Fibroblast of lung (primary cell): ENCODE measurements around the gene PCSK2.

ENCODE experiments used
- EZH2 ChIP-seq: IDR thresholded peaks from 2 replicates; pipeline ENCODE4 v1.5.1; 2012; ENCODE audit warnings: low read length, control low read depth, mild to moderate bottlenecking; ENCODE audit errors: missing control alignments
- TF ChIP-seq, protein P1 (sequence below), 2 donors: IDR thresholded peaks in 1 of 2; conservative IDR thresholded peaks in 1 of 2; 1 replicate in 1 of 2; 2 replicates in 1 of 2; pipeline ENCODE4 v1.5.1; 2011 to 2012; ENCODE audit warnings: low read length in 2 of 2, control low read depth in 1 of 2, inconsistent platforms in 1 of 2, low read depth in 1 of 2, mild to moderate bottlenecking in 1 of 2

DNA sequence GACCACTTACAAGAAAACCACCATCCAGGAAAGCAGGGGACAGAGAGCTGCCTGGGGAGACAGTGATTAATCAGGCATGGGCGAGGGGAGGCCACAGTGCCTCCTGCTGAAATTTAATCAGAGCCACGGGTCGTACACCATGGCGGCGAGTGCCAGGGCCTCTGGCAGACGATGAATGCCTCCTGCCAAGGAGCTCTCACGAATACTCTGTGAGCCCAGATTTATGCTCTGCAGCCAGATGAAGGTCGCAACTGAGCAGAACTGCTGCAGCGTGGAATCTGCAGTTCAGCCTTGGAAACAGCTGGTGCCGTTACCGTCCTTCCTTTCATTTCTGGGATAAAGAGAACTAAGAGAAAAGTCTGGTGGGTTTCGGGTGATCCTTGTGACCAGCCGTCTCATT, 218.7 kb downstream of the PCSK2 start:
- TF ChIP-seq, protein P1, sequence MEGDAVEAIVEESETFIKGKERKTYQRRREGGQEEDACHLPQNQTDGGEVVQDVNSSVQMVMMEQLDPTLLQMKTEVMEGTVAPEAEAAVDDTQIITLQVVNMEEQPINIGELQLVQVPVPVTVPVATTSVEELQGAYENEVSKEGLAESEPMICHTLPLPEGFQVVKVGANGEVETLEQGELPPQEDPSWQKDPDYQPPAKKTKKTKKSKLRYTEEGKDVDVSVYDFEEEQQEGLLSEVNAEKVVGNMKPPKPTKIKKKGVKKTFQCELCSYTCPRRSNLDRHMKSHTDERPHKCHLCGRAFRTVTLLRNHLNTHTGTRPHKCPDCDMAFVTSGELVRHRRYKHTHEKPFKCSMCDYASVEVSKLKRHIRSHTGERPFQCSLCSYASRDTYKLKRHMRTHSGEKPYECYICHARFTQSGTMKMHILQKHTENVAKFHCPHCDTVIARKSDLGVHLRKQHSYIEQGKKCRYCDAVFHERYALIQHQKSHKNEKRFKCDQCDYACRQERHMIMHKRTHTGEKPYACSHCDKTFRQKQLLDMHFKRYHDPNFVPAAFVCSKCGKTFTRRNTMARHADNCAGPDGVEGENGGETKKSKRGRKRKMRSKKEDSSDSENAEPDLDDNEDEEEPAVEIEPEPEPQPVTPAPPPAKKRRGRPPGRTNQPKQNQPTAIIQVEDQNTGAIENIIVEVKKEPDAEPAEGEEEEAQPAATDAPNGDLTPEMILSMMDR (conservative IDR thresholded peaks at IDR 0.05 in 1 of 2, IDR thresholded peaks at IDR 0.05 in 1 of 2; ENCODE audit: low read depth in 1 of 2, low read length in 2 of 2), result no peak
- TF ChIP-seq EZH2, result no peak
